Activated CD4-positive, CD25-positive, alpha-beta regulatory T cell treated with anti-CD3 and anti-CD28 coated beads, Interleukin-2, amount 50 U/mL, for 24 hours (primary cell): Measurements from ENCODE around the gene GSPT1.
"Not testable (repeated sequence)": the region's sequence is repeated elsewhere in the genome, so short reads cannot be mapped to it uniquely, and the experiment has no call there.

Source experiments
- ATAC-seq, 2 donors: fragments of 150-1000 bp; cut with Tn5 transposase; one replicate each; pipeline ENCODE4 v1.10.0; 2021; ENCODE audit warnings: mild to moderate bottlenecking in 1 of 2, moderate library complexity in 1 of 2

Gene GSPT1

DNA sequence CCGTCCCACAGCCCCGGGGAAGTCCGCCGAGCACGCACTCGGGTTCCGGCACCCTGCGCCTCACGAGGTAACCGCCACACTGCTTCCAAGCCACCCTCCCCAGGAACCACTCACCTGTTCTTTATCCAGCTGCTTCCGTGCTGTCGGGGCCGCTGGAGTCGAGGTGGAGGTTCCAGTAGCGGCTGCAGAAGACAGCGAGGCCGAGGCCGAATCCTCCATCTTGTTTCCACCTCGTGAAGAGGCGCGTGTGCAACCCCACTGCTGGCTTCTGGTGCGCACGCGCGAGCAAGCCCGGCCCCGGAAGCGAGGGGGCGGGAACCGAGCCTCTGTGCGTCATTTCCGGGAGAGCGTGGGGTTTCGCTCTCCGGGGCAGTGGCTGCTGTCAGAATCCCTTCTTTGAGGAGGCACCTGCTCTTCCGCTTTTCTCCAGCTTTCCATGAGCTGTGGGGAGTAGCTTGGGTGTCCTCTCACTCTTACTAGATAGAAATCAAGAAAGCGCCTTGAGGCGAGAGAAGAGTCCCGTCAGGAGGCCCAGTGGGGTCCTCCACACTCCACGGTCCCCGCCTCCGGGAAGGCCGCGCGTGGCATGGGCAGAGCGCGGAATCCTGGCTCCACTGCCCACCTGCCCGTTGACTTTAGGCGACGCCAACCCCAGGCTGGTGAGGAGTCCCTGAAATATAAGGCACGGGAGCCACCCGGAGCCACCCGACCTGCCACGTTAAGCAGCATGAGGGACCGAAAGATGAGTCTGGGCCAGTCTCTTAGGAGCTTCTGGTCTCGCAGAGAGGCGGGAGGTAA, 64.3 kb downstream of the GSPT1 start, which contains the start of gene RSL1D1:
RSL1D1 (minus strand) TSS at position 249 of the 798 bp plus-strand sequence; CDS start at position 219, 30 bp downstream.
- peak; percentile 88 to 92 for ATAC-seq

DNA sequence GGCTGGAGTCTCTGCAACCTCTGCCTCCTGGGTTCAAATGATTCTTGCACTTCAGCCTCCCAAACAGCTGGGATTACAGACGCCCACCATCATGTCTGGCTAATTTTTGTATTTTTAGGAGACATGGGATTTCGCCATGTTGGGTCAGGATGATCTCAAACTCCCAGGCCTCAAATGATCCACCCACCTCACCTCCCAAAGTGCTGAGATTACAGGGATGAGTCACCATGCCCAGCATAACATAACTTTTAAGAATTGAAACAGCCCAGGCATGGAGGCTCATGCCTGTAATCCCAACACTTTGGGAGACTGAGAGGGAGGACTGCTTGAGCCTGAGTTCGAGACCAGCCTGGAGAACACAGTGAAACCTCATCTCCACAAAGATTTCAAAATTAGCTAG, 66.9 kb downstream of the GSPT1 start:
- ATAC-seq = no peak

DNA sequence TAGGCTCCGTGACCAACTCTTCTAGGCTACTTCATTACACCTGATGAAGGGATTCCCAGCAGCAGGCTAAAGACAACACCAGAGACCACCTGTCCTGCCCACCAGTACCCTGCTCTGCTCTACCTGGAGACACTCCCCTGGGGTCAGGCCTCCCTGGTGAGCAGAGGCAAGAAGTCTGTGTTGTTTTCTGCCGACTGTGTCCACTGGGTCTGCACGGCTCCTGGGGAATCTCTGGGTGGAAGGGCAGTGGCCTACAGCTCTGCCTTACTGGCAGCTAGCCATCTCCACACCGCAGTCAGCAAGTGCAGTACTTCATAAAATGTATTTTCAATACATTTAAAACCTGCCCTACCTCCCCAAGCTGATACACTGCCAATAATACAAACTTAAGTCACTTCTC, 71.3 kb downstream of the GSPT1 start:
- ATAC-seq = no peak

DNA sequence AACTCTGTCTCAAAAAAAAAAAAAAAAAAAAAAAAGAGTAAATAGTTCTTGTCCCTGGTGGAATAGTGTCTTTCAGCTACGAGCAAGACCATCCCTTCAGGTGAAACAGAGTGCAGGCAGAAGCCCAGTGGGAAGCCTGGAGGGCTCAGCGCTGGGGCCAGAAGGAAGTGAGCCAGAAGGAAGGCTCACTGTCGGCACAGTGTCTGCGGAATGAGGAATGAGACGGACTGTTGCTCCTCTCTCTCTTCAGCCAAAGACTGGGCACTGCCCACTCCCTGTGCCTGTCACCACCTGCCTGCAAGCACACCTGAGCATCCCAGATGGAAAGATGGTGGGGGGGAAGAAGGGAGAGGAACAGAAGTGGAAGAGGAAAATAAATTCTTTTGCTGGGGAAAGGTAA, 71.9 kb downstream of the GSPT1 start:
- no peak for ATAC-seq

DNA sequence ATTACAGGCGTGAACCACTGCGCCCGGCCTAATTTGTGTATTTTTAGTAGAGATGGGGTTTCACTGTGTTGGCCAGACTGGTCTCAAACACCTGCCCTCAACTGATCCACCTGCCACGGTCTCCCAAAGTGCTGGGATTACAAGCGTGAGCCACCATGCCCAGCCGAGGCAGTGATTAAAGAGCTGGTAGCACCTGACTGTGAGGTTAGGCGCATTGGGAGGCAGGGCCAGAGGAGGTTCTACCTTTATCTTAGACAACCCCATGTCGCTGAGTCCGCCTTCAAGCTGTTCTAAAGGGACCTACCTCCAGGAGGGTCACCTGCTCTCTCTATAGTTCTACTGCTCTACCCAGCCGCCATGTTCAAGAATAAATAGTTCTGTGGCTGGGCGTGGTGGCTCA, 72.5 kb downstream of the GSPT1 start:
- ATAC-seq = no peak

DNA sequence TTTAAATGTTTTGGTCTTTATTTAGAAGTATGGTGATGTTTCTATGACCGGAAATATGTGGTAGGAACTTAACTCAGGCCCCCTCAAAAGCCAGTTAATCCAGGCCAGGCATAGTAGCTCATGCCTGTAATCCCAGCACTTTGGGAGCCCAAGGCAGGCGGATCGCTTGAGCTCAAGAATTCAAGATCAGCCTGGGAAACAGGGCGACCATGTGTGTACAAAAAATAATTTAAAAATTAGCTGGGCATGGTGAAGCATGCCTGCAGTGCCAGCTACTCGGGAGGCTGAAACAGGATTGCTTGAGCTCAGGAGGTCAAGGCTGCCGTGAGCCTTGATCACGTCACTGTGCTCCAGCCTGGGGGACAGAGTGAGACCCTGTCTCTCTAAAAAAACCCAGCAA, 74.7 kb downstream of the GSPT1 start:
- ATAC-seq = no peak

DNA sequence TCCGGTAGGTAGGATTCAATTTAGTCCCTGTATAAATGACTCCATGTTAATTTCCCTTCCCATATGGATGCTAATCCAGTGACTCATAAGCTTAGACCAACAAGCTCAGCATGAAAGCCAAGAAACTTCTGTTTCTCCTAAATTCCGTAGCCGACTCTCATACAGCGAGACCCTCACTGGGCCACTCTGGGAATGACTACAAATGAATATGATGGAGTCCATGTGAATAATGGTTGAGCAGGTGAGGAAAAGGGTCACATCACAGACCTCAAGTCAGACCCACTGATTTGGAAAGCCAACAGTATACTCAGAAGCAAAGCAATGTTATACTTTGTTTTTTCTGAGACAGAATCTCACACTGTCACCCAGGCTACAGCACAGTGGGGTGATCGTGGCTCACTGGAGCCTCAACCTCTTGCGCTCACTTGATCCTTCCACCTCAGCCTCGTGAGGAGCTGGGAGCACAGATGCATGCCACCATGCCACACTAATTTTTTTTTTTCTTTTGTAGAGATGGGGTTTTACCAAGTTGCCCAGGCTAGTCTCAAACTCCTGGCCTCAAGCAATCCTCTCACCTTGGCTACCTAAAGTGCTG, 79.0 kb downstream of the GSPT1 start:
- ATAC-seq = no peak

DNA sequence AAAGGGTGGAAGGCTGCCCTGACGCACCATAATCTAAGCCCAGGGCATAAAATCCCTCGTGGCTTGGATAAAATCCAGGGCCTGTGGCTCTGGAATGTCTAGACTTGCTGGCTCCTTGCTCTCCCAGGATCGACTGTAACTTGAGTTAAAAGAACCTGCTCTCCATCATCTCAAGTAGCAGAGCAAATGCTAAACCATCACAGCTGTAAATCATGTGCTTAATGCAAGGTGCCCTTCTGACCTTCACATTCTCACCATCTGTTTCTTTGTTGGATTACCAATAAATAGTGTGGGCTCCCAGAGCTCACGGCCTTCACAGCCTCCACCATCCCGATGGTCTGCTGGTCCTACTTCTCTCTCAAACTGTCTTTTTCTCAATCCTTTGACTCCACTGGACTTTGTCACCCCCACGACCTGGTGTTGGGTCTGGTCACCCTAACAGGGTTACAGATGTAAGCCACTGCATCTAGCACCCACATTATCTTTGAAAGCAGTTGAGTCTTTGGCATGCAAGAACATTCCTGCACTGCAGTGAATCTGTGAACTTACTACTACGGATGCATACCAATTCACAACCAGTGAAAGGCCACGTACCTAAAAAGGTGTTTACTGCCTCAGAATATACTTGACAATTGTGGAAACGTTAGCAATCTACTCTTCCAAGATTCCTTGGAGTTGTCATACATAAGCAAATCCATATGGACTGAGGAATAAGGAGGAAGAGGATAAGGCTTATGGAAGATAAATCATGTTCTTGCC, 79.7 kb downstream of the GSPT1 start:
- ATAC-seq = no peak

DNA sequence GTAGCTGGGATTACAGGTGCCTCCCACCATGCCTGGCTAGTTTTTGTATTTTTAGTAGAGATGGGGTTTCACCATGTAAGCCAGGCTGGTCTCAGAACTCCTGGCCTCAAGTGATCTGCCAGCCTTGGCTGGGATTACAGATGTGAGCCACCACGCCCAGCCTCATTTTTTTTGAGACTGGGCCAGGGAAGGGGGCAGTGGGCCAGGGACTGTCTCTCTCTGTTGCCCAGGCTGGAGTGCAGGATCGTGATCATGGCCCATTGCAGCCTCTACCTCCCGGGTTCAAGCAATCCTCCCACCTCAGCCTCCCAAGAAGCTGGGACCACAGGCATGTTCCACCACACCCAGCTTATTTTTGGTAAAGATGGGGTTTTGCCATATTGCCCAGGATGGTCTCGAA, 80.4 kb downstream of the GSPT1 start:
- no peak for ATAC-seq

DNA sequence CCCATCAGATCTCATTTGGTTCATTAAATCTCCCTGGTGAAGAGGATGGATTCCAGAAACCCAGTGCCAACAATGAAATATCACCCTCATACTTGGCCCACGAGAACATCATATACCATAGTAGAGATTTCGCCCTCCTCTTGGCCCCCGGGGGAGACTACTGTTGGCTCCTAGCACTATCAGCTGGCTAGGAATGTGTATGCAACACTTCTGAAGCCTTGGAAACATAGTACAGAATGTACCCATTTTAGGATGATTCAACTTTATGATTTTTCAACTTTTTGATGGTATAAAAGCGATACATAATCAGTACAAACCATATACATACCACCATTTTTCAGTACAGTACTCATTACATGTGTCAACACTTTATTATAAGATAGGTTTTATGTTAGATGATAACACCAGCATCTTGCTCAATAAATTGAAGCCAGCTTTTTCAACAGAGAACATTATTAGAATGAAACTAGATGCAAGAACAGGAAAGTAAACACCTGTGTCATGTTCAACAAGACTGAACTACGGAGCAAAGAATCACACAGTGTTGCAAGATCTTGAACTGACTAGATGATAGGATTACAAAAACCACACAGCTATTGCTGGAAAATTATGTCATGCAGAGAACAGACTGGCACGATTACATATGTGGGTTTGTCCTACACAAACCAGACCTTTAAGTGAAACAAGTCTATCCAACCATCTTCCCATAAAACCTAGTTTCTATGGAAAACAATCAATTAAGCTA, 81.6 kb downstream of the GSPT1 start:
- ATAC-seq = no peak

DNA sequence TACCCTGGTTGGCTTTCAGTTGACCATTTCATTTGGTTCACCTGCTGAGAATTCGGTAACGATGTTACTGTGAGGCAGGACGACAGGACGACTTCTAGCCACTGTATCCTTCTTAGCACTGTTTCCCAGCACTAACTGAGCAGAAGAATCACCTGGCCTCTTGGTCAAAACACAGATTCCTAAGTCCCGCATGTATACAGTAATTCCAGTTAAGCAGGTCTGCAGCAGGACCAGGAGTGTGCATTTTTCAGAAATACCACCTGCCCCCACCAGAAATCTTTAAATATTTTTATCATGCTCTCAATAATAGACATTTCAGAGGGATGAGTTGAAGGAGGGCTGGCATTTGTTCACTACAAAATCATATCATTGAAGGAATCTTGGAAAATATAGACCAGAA, 87.1 kb downstream of the GSPT1 start:
- ATAC-seq = no peak

DNA sequence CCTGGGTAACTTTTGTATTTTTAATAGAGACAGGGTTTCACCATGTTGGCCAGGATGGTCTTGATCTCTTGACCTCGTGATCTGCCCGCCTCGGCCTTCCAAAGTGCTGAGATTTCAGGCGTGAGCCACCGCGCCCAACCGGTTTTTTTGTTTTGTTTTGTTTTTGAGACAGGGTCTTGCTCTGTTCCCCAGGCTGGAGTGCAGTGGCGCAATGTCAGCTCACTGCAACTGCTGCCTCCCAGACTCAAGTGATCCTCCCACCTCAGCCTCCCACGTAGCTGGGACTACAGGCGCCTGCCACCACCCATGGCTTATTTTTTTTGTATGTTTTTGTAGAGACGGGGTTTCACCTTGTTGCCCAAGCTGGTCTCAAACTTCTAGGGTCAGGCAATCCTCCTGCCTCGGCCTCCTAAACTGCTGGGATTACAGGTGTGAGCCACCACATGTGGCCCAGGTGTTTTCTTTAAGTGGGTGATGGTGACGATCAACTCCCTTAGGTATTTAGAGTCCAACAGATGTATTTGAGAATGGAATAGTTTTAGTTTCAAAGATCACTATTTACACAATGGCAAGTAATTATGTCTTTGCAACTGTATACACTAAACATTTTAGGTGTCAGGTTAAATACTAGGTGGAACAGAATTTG, 90.1 kb downstream of the GSPT1 start:
- ATAC-seq = not testable (repeated sequence)

DNA sequence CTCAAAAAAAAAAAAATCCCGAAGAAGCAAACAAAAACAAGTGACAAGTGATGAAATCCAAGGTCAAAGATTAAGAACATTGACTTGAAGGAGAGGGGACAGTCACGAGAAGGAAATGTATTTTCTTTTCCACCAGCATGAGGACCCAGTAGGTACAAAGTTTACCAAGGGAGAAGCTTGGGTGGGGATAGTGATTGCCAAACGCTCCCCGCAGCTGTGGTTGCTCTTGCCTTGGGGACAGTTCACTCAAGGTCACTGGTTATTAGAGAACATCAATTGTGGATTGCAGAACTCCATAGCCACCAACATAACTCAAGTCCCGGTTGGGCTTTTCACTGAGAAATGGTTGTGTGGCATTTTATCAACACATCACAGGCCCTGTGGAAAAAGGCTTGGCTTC, 91.4 kb downstream of the GSPT1 start:
- no peak for ATAC-seq

DNA sequence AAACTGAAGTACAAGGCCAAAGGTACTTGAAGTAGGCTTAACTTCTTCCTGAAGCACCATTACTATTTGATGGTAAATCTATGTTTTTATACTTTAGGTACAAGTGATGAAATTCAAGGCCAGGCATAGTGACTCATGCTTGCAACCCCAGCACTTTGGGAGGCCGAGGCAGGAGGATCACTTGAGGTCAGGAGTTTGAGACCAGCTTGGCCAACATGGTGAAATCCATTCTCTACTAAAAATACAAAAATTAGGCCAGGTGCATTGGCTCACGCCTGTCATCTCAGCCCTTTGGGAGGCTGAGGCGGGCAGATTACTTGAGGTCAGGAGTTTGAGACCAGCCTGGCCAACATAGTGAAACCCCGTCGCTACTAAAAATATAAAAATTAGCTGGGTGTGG, 92.1 kb downstream of the GSPT1 start:
- ATAC-seq = not testable (repeated sequence)

DNA sequence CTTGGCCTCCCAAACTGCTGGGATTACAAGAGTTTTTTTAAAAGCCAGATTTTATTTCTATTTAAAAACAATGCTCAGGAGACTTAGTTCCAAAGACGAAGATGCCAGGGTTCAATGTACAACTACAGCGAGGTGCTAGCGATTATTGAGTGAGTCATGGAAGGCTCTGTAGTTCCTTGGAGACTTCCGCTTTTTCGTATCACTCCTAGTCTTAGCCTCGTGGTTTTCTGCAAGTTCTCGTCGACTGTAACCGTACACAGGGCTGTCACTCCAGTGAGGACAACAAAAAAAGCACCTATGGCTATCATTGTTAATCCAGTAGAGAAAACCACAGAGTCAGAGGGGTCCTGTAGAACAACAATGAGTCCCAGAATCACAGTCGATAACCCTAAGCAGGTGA, 96.0 kb downstream of the GSPT1 start:
- no peak for ATAC-seq

DNA sequence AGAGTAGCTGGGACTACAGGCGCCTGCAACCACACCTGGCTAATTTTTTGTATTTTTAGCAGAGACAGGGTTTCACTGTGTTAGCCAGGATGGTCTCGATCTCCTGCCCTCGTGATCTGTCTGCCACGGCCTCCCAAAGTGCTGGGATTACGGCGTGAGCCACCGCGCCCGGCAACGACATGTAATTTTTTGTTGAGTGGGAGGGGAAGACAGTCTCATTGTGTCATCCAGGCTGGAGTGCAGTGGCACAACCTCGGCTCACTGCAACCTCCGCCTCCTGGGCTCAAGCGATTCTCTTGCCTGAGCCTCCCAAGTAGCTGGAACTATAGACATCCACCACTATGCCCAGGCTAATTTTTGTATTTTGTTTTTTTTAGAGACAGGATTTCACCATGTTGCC, 96.8 kb downstream of the GSPT1 start:
- ATAC-seq = not testable (repeated sequence)
